GM19025 (cell line): ENCODE data around the gene RPS6KB1.
A peak's percentile ranks its signal among the peaks of the same experiment; 100 is the strongest.
"Not testable (repeated sequence)": the region's sequence is repeated elsewhere in the genome, so short reads cannot be mapped to it uniquely, and the experiment has no call there.

Experiments
- ATAC-seq: cut with Tn5 transposase; IDR thresholded peaks from one replicate; pipeline ENCODE4 v1.9.1; 2021; ENCODE audit warnings: mild to moderate bottlenecking, low read depth, moderate library complexity; ENCODE audit not compliant: unreplicated experiment

RPS6KB1 gene

DNA sequence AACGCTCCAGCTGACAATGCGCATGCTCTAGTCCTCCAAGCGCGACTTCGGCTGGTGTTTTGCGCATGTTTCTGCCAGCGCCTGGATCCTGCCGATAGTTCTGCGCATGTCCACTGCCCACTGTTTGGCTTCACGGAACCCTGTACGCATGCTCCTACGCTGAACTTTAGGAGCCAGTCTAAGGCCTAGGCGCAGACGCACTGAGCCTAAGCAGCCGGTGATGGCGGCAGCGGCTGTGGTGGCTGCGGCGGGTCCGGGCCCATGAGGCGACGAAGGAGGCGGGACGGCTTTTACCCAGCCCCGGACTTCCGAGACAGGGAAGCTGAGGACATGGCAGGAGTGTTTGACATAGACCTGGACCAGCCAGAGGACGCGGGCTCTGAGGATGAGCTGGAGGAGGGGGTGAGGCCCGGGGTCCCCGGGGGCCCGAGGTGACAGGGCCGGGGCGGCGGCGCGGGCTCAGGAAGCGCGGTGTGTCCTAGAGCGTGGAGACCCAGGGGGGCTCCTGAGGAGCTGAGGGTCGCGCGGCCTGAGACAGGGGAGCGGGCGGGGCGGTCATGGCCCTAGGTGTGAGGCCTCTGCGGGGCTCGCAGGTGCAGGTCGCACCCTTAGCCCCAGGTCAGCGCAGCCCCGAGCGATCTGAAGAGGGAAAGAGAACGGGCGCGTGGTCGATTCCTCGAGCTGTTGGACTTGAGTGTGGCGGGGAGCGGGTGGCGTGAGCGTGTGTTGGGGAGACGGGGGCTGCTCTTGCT is at the start of gene RPS6KB1, which contains the start of gene TUBD1:
Gene RPS6KB1 (plus strand): TSS at position 198 of the 752 bp plus-strand sequence. CDS start 64 bp downstream, at position 262.
Gene TUBD1 (minus strand): TSS at position 20 of the 752 bp plus-strand sequence. CDS start 1,941 bp downstream, outside the sequence.
- peak; percentile 86 for ATAC-seq

DNA sequence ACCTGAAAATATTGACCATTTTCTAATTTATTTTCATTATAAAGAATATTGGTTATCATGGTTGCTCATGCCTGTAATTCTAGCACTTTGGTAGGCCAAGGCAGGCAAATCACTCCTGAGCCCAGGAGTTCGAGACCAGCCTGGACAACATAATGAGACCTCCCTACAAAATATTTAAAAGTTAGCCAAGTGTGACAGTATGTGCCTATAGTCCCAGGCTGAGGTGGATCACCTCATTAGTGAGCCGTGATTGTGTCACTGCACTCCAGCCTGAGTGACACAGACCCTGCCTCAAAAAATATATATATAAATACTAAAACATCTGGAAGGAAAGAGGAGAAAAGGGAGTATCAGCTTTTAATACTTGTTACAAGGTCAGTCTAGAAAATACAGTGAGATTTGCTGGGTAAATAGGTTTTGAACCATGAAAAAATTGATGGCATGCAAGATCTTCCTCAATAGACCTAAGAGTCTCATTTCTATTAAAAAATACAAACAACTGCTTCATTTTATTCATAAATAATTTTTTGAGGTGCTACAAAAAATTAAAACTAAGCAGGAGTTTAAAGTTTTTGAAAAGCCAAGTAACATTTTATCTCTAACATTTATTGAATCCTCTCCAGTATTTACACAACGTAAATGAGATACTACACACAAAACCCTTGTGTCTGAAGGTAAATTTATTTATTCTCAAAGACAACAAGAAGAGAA is 47.9 kb upstream of the RPS6KB1 start:
- ATAC-seq: no peak

GRCh38 chr17:59845595-59846393 is 47.1 kb upstream of the RPS6KB1 start:
- ATAC-seq: no peak

GRCh38 chr17:59846394-59847165 is 46.3 kb upstream of the RPS6KB1 start:
- peak; percentile 36 for ATAC-seq

DNA sequence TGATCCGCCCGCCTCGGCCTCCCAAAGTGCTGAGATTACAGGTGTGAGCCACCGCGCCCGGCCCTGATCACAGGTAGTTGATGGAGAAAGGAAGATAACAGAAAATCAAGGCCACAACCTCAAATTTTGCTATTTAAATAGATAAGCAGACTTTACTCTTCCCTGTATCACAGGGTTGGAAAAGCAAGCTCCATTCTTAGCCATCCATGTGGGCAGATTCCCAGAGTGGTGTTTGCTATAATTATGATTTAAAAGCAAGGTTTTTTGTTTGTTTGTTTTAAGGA is 44.6 kb upstream of the RPS6KB1 start:
- ATAC-seq: no peak

GRCh38 chr17:59848778-59849177 is 44.1 kb upstream of the RPS6KB1 start:
- ATAC-seq: no peak

DNA sequence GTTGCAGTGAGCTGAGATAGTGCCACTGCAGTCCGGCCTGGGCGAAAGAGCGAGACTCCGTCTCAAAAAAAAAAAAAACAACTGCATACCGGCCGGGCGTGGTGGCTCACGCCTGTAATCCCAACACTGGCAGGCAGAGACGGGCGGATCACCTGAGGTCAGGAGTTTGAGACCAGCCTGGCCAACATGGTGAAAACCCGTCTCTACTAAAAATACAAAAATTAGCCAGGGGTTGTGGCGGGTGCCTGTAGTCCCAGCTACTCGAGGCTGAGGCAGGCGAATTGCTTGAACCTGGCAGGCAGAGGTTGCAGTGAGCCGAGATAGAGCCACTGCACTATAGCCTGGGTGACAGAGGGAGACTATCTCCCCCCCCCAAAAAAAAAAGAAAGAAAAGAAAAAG is 42.6 kb upstream of the RPS6KB1 start:
- ATAC-seq: not testable (repeated sequence)

DNA sequence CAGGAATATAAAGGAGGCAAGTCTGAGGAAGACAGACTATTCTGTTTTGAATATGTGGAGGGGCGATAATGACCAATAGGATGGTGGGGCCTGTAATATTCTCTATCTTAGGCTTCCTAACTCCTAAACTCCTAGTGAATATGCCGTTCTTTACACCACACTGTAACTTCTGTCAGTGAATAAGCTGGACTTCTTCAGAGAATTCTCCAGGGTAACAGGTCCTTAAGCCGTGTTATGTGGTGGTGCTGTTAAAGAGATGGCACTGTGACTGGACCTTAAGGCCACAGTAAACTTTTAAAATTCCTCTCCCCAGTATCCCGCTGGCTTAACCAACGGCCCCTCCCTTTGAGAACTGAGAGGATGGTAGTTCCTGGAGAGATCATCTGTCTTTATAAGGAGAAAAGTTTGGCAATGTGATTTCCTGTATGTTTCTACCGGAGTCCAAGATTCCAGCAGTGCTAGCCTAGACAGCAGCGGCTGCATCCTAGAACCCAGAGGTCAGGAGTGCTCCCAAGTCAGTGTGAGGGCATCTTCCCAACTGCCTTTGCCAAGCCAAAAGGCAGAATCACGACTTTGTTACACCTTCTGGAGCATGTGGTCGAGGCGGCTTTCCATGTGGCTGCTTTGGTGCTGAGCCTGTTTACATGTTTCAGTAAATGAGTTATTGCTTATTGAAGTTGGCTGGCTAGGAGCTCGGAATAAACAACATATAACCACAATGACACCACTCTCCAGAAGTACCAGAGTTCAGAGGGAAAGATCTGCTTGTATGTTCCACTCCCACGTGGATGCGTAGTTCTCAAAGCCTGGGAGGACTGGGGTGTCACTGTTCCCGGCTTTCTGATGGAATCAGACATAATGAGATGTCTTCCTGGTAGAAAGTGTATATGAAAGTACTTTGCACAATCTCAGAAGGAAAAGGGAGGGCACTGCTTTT is 41.2 kb upstream of the RPS6KB1 start:
- ATAC-seq: no peak

DNA sequence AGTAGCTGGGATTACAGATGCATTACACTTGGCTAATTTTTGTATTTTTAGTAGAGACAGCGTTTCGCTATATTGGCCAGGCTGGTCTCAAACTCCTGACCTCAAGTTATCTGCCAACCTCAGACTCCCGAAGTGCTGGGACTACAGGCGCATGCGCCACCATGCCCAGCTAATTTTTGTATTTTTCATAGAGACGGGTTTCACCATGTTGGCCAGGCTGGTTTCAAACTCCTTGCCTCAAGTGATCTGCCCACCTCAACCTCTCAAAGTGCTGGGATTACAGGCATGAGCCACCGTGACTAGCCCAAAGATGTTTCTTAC is 40.1 kb upstream of the RPS6KB1 start:
- ATAC-seq: not testable (repeated sequence)

DNA sequence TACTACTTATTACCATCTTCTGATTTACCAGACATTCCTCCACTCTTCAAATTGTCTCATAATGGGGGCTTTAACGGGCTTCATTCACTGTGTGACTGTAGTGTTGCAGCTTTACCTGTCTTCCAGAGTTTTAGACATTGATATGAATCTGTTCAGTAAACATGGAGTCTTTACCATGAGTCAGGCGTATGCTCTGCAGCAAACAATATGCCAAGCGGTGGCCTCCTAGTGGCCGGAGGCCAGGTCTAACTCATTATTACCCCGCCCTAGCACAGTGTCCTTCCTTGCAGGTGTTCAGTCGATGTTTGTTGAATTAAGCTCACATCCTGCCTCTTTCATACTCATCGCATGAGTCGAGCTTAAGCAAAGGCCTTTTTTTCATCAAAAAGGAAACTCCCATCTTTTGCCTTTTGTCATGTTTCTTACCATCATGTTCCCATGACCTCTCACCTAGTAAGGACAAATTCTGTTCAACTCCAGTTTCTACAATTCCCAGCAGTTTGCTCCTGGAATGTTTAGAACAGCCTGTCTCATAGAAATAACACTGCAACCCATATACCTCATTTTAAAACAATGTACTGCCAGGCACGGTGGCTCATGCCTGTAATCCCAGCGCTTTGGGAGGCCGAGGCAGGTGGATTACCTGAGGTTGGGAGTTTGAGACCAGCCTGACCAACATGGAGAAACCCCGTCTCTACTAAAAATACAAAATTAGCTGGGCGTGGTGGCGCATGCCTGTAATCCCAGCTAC is 39.6 kb upstream of the RPS6KB1 start:
- ATAC-seq: no peak

DNA sequence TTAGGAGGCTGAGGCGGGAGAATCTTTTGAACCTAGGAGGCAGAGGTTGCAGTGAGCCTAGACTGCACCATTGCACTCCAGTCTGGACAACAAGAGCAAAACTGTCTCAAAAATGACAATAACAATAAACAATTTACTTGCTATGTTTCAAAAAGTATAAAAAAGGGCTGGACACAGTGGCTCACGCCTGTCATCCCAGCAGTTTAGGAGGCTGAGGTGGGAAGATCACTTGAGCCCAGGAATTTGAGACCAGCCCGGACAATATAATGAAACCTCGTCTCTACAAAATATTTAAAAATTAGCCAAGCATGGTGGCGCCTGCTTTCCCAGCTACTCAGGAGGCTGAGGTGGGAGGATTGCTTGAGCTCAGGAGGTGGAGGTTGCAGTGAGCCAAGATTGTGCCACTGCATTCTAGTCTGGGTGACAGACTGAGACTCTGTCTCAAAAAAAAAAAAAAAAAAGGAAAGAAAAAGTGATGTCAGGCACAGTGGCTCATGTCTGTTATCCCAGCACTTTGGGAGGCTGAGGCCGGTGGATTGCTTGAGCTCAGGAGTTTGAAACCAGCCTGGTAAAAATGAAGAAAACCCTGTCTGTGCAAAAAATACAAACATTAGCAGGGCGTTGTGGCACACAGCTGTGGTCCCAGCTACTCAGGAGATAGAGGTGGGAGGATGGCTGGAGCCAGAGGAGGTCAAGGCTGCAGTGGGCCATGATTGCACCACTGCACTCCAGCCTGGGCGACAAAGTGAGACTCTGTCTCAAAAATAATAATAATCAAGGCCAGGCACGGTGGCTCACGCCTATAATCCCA is 38.8 kb upstream of the RPS6KB1 start:
- not testable (repeated sequence) for ATAC-seq

- ATAC-seq: no peak
These were observed 35.8 kb upstream of the RPS6KB1 start for GRCh38 chr17:59856859-59857794.

- ATAC-seq: no peak
These were observed 34.6 kb upstream of the RPS6KB1 start for GRCh38 chr17:59858167-59858816.

DNA sequence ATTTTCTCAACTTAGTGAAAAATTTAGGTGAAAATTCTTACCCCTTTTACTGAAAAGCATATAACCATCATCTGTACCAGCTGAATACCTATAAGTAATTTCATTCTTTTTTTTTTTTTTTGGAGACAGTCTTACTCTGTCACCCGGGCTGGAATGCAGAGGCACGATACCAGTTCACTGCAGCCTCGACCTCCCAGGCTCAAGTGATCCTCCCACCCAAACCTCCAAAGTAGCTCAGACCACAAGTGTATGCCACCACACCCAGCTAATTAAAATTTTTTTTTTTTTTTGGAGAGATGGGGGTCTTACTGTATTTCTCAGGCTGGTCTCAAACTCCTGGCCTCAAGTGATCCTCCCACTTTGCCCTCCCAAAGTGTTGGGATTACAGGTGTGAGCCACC is 34.0 kb upstream of the RPS6KB1 start:
- ATAC-seq: no peak

- no peak for ATAC-seq
These were observed 33.4 kb upstream of the RPS6KB1 start for GRCh38 chr17:59859444-59860025.

DNA sequence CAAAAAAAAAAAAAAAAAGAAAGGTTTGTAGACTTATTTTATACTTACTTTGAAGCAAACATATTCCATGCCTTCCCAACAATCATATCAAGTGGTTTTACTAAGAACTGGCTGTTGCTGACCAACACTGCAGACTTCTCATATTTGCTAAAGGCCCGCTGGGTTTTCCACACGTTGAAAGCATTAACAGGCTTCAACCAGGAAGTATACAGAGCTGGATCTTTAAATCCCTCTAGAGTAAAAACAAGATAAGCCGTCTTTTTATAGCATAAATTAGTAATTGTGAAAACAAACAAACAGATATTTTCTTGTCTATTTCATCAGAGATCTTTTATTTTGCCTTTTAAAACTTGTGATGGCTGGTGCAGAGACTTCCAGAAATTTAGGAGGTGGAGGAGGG is 29.3 kb upstream of the RPS6KB1 start:
- no peak for ATAC-seq
